HEK293 (cell line): ENCODE measurements around the gene CR2.

ENCODE experiments used
- CTCF ChIA-PET: fragments of 350-600 bp; formaldehyde crosslinking; extraction: SDS; loops from one replicate; lab custom pipeline; 2021; ENCODE audit warnings: antibody characterized with exemption; lab: Yijun Ruan, JAX
- POLR2A ChIA-PET: fragments of 300-600 bp; formaldehyde crosslinking; extraction: SDS; loops from one replicate; lab custom pipeline; 2020; ENCODE audit warnings: antibody characterized with exemption, inconsistent platforms; lab: Yijun Ruan, JAX
- H3K27ac ChIP-seq: fragments of 200-500 bp; sonication (Bioruptor generic); 2 replicates; pipeline ENCODE4 v1.5.1; 2014; ENCODE audit warnings: low read depth, low read length, control low read depth, inconsistent platforms; ENCODE audit errors: extremely low read depth
- H3K36me3 ChIP-seq, 2 experiments: fragments of 200-500 bp in 1 of 2; sonication (Bioruptor generic) in 1 of 2; 1 replicate in 1 of 2; 2 replicates in 1 of 2; pipeline ENCODE4 v1.5.1; 2014 to 2017; ENCODE audit warnings: inconsistent platforms in 2 of 2, low read length in 2 of 2; ENCODE audit not compliant: control insufficient read depth in 2 of 2, insufficient read depth in 1 of 2
- H3K4me1 ChIP-seq: fragments of 200-500 bp; sonication (Bioruptor generic); 2 replicates; pipeline ENCODE4 v1.5.1; 2014; ENCODE audit warnings: mild to moderate bottlenecking, low read length, inconsistent platforms; ENCODE audit not compliant: control insufficient read depth, insufficient read depth
- H3K4me3 ChIP-seq: 2 replicates; pipeline ENCODE4 v1.5.1; 2011; ENCODE audit warnings: low read depth, mild to moderate bottlenecking, control low read depth, low read length, moderate library complexity
- H3K9me3 ChIP-seq: fragments of 200-500 bp; sonication (Bioruptor generic); 2 replicates; pipeline ENCODE4 v1.5.1; 2014; ENCODE audit warnings: low read depth, low read length, inconsistent platforms; ENCODE audit not compliant: control insufficient read depth, insufficient read depth
- CTCF ChIP-seq: fragments of 450-650 bp; formaldehyde crosslinking; IDR thresholded peaks from 2 replicates; pipeline ENCODE4 v1.5.1; 2016; ENCODE audit warnings: missing biosample characterization, missing genetic modification characterization
- ELK4 ChIP-seq: IDR thresholded peaks from 2 replicates; pipeline ENCODE4 v1.6.1; 2011; ENCODE audit warnings: mild to moderate bottlenecking, low read depth, low read length, borderline replicate concordance
- GLI4 ChIP-seq: fragments of 450-650 bp; formaldehyde crosslinking; IDR thresholded peaks from 2 replicates; pipeline ENCODE4 v1.5.1; 2016; ENCODE audit warnings: missing biosample characterization, missing genetic modification characterization
- HIC1 ChIP-seq: fragments of 450-650 bp; formaldehyde crosslinking; IDR thresholded peaks from 2 replicates; pipeline ENCODE4 v1.5.1; 2016; ENCODE audit warnings: missing biosample characterization, missing genetic modification characterization
- SALL2 ChIP-seq: fragments of 450-650 bp; formaldehyde crosslinking; IDR thresholded peaks from 2 replicates; pipeline ENCODE4 v1.5.0; 2017; ENCODE audit warnings: missing biosample characterization, mild to moderate bottlenecking, missing genetic modification characterization, borderline replicate concordance
- SP3 ChIP-seq: fragments of 450-650 bp; formaldehyde crosslinking; IDR thresholded peaks from 2 replicates; pipeline ENCODE4 v1.5.1; 2016; ENCODE audit warnings: missing biosample characterization, missing genetic modification characterization
- ZFHX2 ChIP-seq: fragments of 450-650 bp; formaldehyde crosslinking; conservative IDR thresholded peaks from 2 replicates; pipeline ENCODE4 v1.5.1; 2016; ENCODE audit warnings: missing biosample characterization, missing genetic modification characterization
- ZFP37 ChIP-seq: fragments of 450-650 bp; formaldehyde crosslinking; IDR thresholded peaks from 2 replicates; pipeline ENCODE4 v1.5.1; 2016; ENCODE audit warnings: missing biosample characterization, missing genetic modification characterization
- ZIC2 ChIP-seq: fragments of 450-650 bp; formaldehyde crosslinking; IDR thresholded peaks from 2 replicates; pipeline ENCODE4 v1.5.1; 2016; ENCODE audit warnings: missing biosample characterization, missing genetic modification characterization
- ZNF146 ChIP-seq: fragments of 450-650 bp; formaldehyde crosslinking; IDR thresholded peaks from 2 replicates; pipeline ENCODE4 v1.5.1; 2016; ENCODE audit warnings: missing biosample characterization, missing genetic modification characterization
- ZNF2 ChIP-seq: fragments of 450-650 bp; formaldehyde crosslinking; IDR thresholded peaks from 2 replicates; pipeline ENCODE4 v1.5.1; 2016; ENCODE audit warnings: missing biosample characterization, missing genetic modification characterization
- ZNF214 ChIP-seq: fragments of 450-650 bp; formaldehyde crosslinking; IDR thresholded peaks from 2 replicates; pipeline ENCODE4 v1.5.1; 2017; ENCODE audit warnings: missing biosample characterization, mild to moderate bottlenecking, missing genetic modification characterization, borderline replicate concordance
- ZNF292 ChIP-seq: fragments of 450-650 bp; formaldehyde crosslinking; IDR thresholded peaks from 2 replicates; pipeline ENCODE4 v1.5.1; 2016; ENCODE audit warnings: low read depth, missing biosample characterization, missing genetic modification characterization, borderline replicate concordance
- ZNF366 ChIP-seq: fragments of 450-650 bp; formaldehyde crosslinking; conservative IDR thresholded peaks from 2 replicates; pipeline ENCODE4 v1.5.1; 2016; ENCODE audit warnings: missing biosample characterization, missing genetic modification characterization
- ZNF404 ChIP-seq: fragments of 450-650 bp; formaldehyde crosslinking; IDR thresholded peaks from 2 replicates; pipeline ENCODE4 v1.5.1; 2017; ENCODE audit warnings: missing biosample characterization, missing genetic modification characterization
- ZNF501 ChIP-seq: fragments of 450-650 bp; formaldehyde crosslinking; IDR thresholded peaks from 2 replicates; pipeline ENCODE4 v1.5.1; 2016; ENCODE audit warnings: missing biosample characterization, missing genetic modification characterization
- ZNF549 ChIP-seq: fragments of 450-650 bp; IDR thresholded peaks from 2 replicates; pipeline ENCODE4 v1.5.1; 2018; ENCODE audit warnings: missing biosample characterization, missing genetic modification characterization, mild to moderate bottlenecking, inconsistent platforms, moderate library complexity
- ZNF596 ChIP-seq: fragments of 450-650 bp; IDR thresholded peaks from 2 replicates; pipeline ENCODE4 v1.5.0; 2018; ENCODE audit warnings: missing biosample characterization, mild to moderate bottlenecking, missing genetic modification characterization, moderate library complexity
- ZNF600 ChIP-seq: fragments of 450-650 bp; formaldehyde crosslinking; IDR thresholded peaks from 2 replicates; pipeline ENCODE4 v1.5.1; 2016; ENCODE audit warnings: missing biosample characterization, missing genetic modification characterization
- ZNF654 ChIP-seq: fragments of 450-650 bp; formaldehyde crosslinking; IDR thresholded peaks from 2 replicates; pipeline ENCODE4 v1.5.1; 2016; ENCODE audit warnings: low read depth, missing biosample characterization, missing genetic modification characterization
- ZNF660 ChIP-seq: fragments of 450-650 bp; IDR thresholded peaks from 2 replicates; pipeline ENCODE4 v1.5.1; 2018; ENCODE audit warnings: missing biosample characterization, mild to moderate bottlenecking, missing genetic modification characterization
- ZNF792 ChIP-seq: fragments of 450-650 bp; formaldehyde crosslinking; IDR thresholded peaks from 2 replicates; pipeline ENCODE4 v1.5.1; 2016; ENCODE audit warnings: missing biosample characterization, missing genetic modification characterization
- TF ChIP-seq, protein P1 (sequence below): fragments of 450-650 bp; formaldehyde crosslinking; IDR thresholded peaks from 2 replicates; pipeline ENCODE4 v1.5.1; 2017; ENCODE audit warnings: missing biosample characterization, missing genetic modification characterization
- TF ChIP-seq, protein P2 (sequence below): fragments of 450-650 bp; formaldehyde crosslinking; IDR thresholded peaks from 2 replicates; pipeline ENCODE4 v1.5.1; 2016; ENCODE audit warnings: missing biosample characterization, missing genetic modification characterization
- TF ChIP-seq, protein P3 (sequence below): fragments of 450-650 bp; formaldehyde crosslinking; IDR thresholded peaks from 2 replicates; pipeline ENCODE4 v1.5.1; 2016; ENCODE audit warnings: missing biosample characterization, missing genetic modification characterization
- TF ChIP-seq, protein P4 (sequence below): fragments of 450-650 bp; formaldehyde crosslinking; IDR thresholded peaks from 2 replicates; pipeline ENCODE4 v1.5.1; 2016; ENCODE audit warnings: missing biosample characterization, missing genetic modification characterization

CR2 gene

DNA sequence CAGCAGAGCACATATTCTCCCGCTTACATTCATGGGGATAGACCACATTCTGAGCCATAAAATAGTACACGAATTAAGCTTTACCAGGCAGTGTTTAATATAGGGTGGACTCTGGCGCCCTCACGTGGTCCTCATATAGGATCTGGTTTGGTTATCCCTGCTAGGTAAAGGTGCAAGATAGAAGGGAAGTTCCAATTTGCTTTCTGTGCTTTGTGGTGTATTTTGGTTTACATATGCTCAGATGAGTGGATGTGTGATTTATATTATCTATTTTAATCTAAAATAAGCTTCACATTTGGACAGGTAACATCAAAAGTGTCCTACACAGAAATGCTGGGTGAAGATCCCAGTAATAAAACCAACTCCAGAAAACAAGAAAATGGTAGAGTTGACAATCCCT lies 45.4 kb downstream of the CR2 start:
- Histone ChIP-seq H3K9me3 (no peaks in the 10 kb centered on the region), H3K36me3 (no peaks in the 10 kb centered on the region), H3K4me1 (no peaks in the 10 kb centered on the region), H3K27ac (no peak overlapping the region), H3K4me3 (no peak overlapping the region)
- ChIA-PET CTCF (interaction anchor here (0.5 to 2.2 kb wide), 39 partner anchors 10 to 889 kb away, joined by 3 to 16 read pairs (median 4); partner anchors contain the start of gene CR2), POLR2A (interaction anchor here (1.1 kb wide), 1 partner anchor 179 kb away, joined by 3 read pairs; no protein-coding TSS in a partner anchor)
- TF ChIP-seq SP3 (tag by site-specific recombination) (no peak), ZNF549 (tag by site-specific recombination) (no peak), ZNF596 (tag by site-specific recombination) (no peak), ZNF2 (no peak), CTCF (tag by site-specific recombination) (0 out of 2 replicates have a peak, but pooled peaks have one; percentile 56), GLI4 (no peak), ZNF404 (tag by site-specific recombination) (no peak), ZNF214 (tag by site-specific recombination) (no peak), ZNF501 (tag by site-specific recombination) (no peak), ZNF792 (tag by site-specific recombination) (no peak), ZNF654 (tag by site-specific recombination) (peak; percentile 97), ZFP37 (tag by site-specific recombination) (0 out of 2 replicates have a peak, but pooled peaks have one; percentile 29), SALL2 (tag by site-specific recombination) (no peak), ZNF146 (no peak), ELK4 (no peak), ZNF292 (no peak), HIC1 (tag by site-specific recombination) (no peak), ZFHX2 (tag by site-specific recombination) (no peak), ZNF366 (tag by site-specific recombination) (no peak), ZNF660 (peak; percentile 88; the same call in 1 of the 2 replicates), ZIC2 (tag by site-specific recombination) (no peak), ZNF600 (tag by site-specific recombination) (0 out of 2 replicates have a peak, but pooled peaks have one; percentile 25)
- TF ChIP-seq, protein P1, sequence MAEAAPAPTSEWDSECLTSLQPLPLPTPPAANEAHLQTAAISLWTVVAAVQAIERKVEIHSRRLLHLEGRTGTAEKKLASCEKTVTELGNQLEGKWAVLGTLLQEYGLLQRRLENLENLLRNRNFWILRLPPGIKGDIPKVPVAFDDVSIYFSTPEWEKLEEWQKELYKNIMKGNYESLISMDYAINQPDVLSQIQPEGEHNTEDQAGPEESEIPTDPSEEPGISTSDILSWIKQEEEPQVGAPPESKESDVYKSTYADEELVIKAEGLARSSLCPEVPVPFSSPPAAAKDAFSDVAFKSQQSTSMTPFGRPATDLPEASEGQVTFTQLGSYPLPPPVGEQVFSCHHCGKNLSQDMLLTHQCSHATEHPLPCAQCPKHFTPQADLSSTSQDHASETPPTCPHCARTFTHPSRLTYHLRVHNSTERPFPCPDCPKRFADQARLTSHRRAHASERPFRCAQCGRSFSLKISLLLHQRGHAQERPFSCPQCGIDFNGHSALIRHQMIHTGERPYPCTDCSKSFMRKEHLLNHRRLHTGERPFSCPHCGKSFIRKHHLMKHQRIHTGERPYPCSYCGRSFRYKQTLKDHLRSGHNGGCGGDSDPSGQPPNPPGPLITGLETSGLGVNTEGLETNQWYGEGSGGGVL (tag by site-specific recombination): no peak
- TF ChIP-seq, protein P2, sequence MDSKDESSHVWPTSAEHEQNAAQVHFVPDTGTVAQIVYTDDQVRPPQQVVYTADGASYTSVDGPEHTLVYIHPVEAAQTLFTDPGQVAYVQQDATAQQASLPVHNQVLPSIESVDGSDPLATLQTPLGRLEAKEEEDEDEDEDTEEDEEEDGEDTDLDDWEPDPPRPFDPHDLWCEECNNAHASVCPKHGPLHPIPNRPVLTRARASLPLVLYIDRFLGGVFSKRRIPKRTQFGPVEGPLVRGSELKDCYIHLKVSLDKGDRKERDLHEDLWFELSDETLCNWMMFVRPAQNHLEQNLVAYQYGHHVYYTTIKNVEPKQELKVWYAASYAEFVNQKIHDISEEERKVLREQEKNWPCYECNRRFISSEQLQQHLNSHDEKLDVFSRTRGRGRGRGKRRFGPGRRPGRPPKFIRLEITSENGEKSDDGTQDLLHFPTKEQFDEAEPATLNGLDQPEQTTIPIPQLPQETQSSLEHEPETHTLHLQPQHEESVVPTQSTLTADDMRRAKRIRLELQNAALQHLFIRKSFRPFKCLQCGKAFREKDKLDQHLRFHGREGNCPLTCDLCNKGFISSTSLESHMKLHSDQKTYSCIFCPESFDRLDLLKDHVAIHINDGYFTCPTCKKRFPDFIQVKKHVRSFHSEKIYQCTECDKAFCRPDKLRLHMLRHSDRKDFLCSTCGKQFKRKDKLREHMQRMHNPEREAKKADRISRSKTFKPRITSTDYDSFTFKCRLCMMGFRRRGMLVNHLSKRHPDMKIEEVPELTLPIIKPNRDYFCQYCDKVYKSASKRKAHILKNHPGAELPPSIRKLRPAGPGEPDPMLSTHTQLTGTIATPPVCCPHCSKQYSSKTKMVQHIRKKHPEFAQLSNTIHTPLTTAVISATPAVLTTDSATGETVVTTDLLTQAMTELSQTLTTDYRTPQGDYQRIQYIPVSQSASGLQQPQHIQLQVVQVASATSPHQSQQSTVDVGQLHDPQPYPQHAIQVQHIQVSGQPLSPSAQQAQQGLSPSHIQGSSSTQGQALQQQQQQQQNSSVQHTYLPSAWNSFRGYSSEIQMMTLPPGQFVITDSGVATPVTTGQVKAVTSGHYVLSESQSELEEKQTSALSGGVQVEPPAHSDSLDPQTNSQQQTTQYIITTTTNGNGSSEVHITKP (tag by site-specific recombination): peak; percentile 41
- TF ChIP-seq, protein P3, sequence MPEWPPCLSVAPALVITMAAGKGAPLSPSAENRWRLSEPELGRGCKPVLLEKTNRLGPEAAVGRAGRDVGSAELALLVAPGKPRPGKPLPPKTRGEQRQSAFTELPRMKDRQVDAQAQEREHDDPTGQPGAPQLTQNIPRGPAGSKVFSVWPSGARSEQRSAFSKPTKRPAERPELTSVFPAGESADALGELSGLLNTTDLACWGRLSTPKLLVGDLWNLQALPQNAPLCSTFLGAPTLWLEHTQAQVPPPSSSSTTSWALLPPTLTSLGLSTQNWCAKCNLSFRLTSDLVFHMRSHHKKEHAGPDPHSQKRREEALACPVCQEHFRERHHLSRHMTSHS (tag by site-specific recombination): no peak
- TF ChIP-seq, protein P4, sequence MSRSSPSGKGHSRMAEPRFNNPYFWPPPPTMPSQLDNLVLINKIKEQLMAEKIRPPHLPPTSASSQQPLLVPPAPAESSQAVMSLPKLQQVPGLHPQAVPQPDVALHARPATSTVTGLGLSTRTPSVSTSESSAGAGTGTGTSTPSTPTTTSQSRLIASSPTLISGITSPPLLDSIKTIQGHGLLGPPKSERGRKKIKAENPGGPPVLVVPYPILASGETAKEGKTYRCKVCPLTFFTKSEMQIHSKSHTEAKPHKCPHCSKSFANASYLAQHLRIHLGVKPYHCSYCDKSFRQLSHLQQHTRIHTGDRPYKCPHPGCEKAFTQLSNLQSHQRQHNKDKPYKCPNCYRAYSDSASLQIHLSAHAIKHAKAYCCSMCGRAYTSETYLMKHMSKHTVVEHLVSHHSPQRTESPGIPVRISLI (tag by site-specific recombination): no peak
